MM.1S (cell line): ENCODE measurements around the gene SORBS2.

Source experiments
- DNase-seq: peaks from one replicate; pipeline ENCODE4 v3.0.0-alpha.2; 2015
- H2AFZ ChIP-seq: fragments of 300-600 bp; sonication (generic); 2 replicates; pipeline ENCODE4 v1.6.0; 2016; ENCODE audit warnings: antibody characterized with exemption, low read length
- H3F3A ChIP-seq: fragments of 300-600 bp; sonication (generic); 2 replicates; pipeline ENCODE4 v1.6.1; 2016; ENCODE audit warnings: mild to moderate bottlenecking, antibody characterized with exemption, low read length, moderate library complexity, mixed read lengths; ENCODE audit not compliant: insufficient read depth
- H3K27ac ChIP-seq: fragments of 300-600 bp; sonication (generic); 2 replicates; pipeline ENCODE4 v1.5.1; 2016; ENCODE audit warnings: mild to moderate bottlenecking, low read length
- H3K27me3 ChIP-seq: fragments of 300-600 bp; sonication (generic); replicated peaks from 2 replicates; pipeline ENCODE4 v1.6.0; 2016; ENCODE audit warnings: low read length; ENCODE audit not compliant: insufficient read depth
- H3K36me3 ChIP-seq: fragments of 300-600 bp; sonication (generic); replicated peaks from 2 replicates; pipeline ENCODE4 v1.6.1; 2016; ENCODE audit warnings: mild to moderate bottlenecking, low read length, mixed read lengths; ENCODE audit not compliant: insufficient read depth
- H3K4me1 ChIP-seq: fragments of 300-600 bp; sonication (generic); 2 replicates; pipeline ENCODE4 v1.6.1; 2016; ENCODE audit warnings: low read length, mixed read lengths
- H3K4me2 ChIP-seq: fragments of 300-600 bp; sonication (generic); 2 replicates; pipeline ENCODE4 v1.6.0; 2016; ENCODE audit warnings: low read depth, low read length
- H3K4me3 ChIP-seq: fragments of 300-600 bp; sonication (generic); 2 replicates; pipeline ENCODE4 v1.5.1; 2016; ENCODE audit warnings: low read length, mixed read lengths
- H3K79me2 ChIP-seq: fragments of 300-600 bp; sonication (generic); 2 replicates; pipeline ENCODE4 v1.6.1; 2016; ENCODE audit warnings: mixed run types, low read length, mixed read lengths
- H3K9ac ChIP-seq: fragments of 300-600 bp; sonication (generic); 2 replicates; pipeline ENCODE4 v1.6.1; 2016; ENCODE audit warnings: low read length, mixed read lengths
- H3K9me2 ChIP-seq: fragments of 300-600 bp; sonication (generic); replicated peaks from 2 replicates; pipeline ENCODE4 v1.6.1; 2016; ENCODE audit warnings: mild to moderate bottlenecking, low read length, mixed read lengths; ENCODE audit not compliant: insufficient read depth
- H3K9me3 ChIP-seq: fragments of 300-600 bp; sonication (generic); replicated peaks from 2 replicates; pipeline ENCODE4 v1.6.1; 2016; ENCODE audit warnings: mild to moderate bottlenecking, low read length, mixed read lengths; ENCODE audit not compliant: insufficient read depth
- H4K20me1 ChIP-seq: fragments of 300-600 bp; sonication (generic); 2 replicates; pipeline ENCODE4 v1.6.1; 2016; ENCODE audit warnings: mild to moderate bottlenecking, low read length, moderate library complexity, mixed read lengths; ENCODE audit not compliant: insufficient read depth
- CTCF ChIP-seq: fragments of 300-600 bp; sonication (generic); IDR thresholded peaks from 2 replicates; pipeline ENCODE4 v1.5.1; 2016; ENCODE audit warnings: antibody characterized with exemption, low read length, mixed read lengths
- EZH2 ChIP-seq: fragments of 300-600 bp; sonication (generic); optimal IDR thresholded peaks from 2 replicates; pipeline ENCODE3; 2017; ENCODE audit warnings: low read depth, mild to moderate bottlenecking, antibody characterized with exemption, low read length, mixed read lengths
- EZH2phosphoT487 ChIP-seq: fragments of 300-600 bp; sonication (generic); IDR thresholded peaks from 2 replicates; pipeline ENCODE4 v1.6.1; 2018; ENCODE audit warnings: antibody characterized with exemption, low read length

The SORBS2 gene

GRCh38 chr4:185794637-185795036, 17.4 kb downstream of the SORBS2 start:
- TF ChIP-seq EZH2 (no peak), CTCF (no peak), EZH2phosphoT487 (no peak)
- H3K79me2 ChIP-seq: no peaks in the 10 kb centered on the region

GRCh38 chr4:185793716-185794115, 18.3 kb downstream of the SORBS2 start:
- H3K9me2 ChIP-seq: no peaks in the 10 kb centered on the region
- H4K20me1 ChIP-seq: no peaks in the 10 kb centered on the region
- H3K9ac ChIP-seq: no peak overlapping the region
- no peak overlapping the region for H3K27ac ChIP-seq
- H3F3A ChIP-seq: no peaks in the 10 kb centered on the region
- no peaks in the 10 kb centered on the region for H3K27me3 ChIP-seq
- no peaks in the 10 kb centered on the region for H3K36me3 ChIP-seq
- H3K79me2 ChIP-seq: no peaks in the 10 kb centered on the region
- no peak overlapping the region for H2AFZ ChIP-seq
- no peak for DNase-seq
- H3K4me1 ChIP-seq: no peaks in the 10 kb centered on the region
- H3K9me3 ChIP-seq: no peaks in the 10 kb centered on the region
- H3K4me2 ChIP-seq: no peak overlapping the region
- no peak for TF ChIP-seq EZH2phosphoT487
- H3K4me3 ChIP-seq: no peak overlapping the region

More at GRCh38 chr4:185794637-185795036, 17.4 kb downstream of the SORBS2 start:
- Histone ChIP-seq H3K27me3 (no peaks in the 10 kb centered on the region), H2AFZ (no peak overlapping the region), H3K4me1 (no peaks in the 10 kb centered on the region), H3K9me3 (no peaks in the 10 kb centered on the region), H3K9me2 (no peaks in the 10 kb centered on the region), H3F3A (no peaks in the 10 kb centered on the region), H3K4me2 (no peak overlapping the region), H3K4me3 (no peak overlapping the region), H3K36me3 (no peaks in the 10 kb centered on the region), H3K27ac (no peak overlapping the region), H4K20me1 (no peaks in the 10 kb centered on the region), H3K9ac (no peak overlapping the region)
- no peak for DNase-seq

GRCh38 chr4:185793116-185793485, 18.9 kb downstream of the SORBS2 start:
- Histone ChIP-seq H3K79me2 (no peaks in the 10 kb centered on the region), H3F3A (no peaks in the 10 kb centered on the region), H4K20me1 (no peaks in the 10 kb centered on the region), H2AFZ (no peak overlapping the region), H3K9me3 (no peaks in the 10 kb centered on the region), H3K9ac (no peak overlapping the region), H3K4me1 (no peaks in the 10 kb centered on the region), H3K27me3 (no peaks in the 10 kb centered on the region), H3K4me2 (no peak overlapping the region), H3K9me2 (no peaks in the 10 kb centered on the region), H3K27ac (no peak overlapping the region), H3K36me3 (no peaks in the 10 kb centered on the region), H3K4me3 (no peak overlapping the region)
- TF ChIP-seq EZH2phosphoT487: no peak
- no peak for TF ChIP-seq CTCF
- TF ChIP-seq EZH2: no peak
- no peak for DNase-seq

GRCh38 chr4:185792384-185793115, 19.4 kb downstream of the SORBS2 start:
- Histone ChIP-seq H3K36me3 (no peaks in the 10 kb centered on the region), H3K9ac (no peak overlapping the region), H2AFZ (no peak overlapping the region), H3K27ac (no peak overlapping the region), H3K4me3 (no peak overlapping the region), H3K9me2 (no peaks in the 10 kb centered on the region), H3K9me3 (no peaks in the 10 kb centered on the region), H3K79me2 (no peaks in the 10 kb centered on the region), H4K20me1 (no peaks in the 10 kb centered on the region), H3K4me1 (no peaks in the 10 kb centered on the region), H3K27me3 (no peaks in the 10 kb centered on the region), H3F3A (no peaks in the 10 kb centered on the region), H3K4me2 (no peak overlapping the region)
- no peak for DNase-seq
- TF ChIP-seq EZH2phosphoT487 (no peak), CTCF (no peak), EZH2 (no peak)
